ENCODE results near the gene CELF5. TPM values are rescaled to one million over a fixed set of nuclear protein-coding genes. Genes with fewer than 3 reads are reported as not detected.

Gene CELF5
- total RNA-seq, 4 donors from 2014 or later: 0.27 to 0.48 TPM; not detected in 2

DNA sequence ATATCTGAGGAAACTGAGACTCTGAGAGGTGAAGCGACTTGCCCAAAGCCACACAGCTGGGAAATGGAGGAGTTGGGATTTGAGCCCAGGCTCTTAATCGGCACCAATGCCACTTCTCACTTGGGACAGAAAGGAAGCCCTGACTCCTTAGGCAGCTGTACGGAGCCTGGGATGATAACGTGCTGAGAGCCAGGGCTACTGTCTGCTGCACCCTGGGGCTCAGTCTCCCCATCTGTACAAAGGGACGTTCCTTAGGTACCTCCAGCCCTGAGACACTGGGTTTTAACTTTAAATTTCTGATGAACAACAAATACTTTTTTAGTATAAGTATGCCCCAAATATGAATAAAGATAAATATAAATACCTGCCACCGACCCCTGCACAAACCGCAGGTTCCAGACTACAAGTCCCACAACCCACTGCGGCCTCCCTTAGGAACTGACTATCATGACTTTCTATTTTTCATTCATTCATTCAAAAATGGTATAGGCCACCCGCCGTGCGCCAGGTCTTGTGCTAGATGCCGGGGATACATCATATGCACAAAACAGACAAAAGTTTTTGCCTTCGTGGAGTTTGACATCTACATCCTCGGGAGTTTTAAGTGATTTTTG, 39.5 kb upstream of the CELF5 start:
- H3K4me3 ChIP-seq: peak overlapping the region in 3 of 4 donors; percentile 77 to 97 (median 96)
- H3K27ac ChIP-seq: peak overlapping the region; percentile 81 to 86 (median 83)
- no peaks in the 10 kb centered on the region for H3K36me3 ChIP-seq
- H3K4me1 ChIP-seq: peaks cover 24 to 43% (median 40%) of the 10 kb centered on the region in 4 donors
- in situ Hi-C loops (cut with MboI; ENCODE audit: low pct_ligation_motif_present in 1 of 4, low pct_unique_long_range_greater_than_20kb in 1 of 4, low sequenced_read_pairs in 3 of 4) (no loop called here), intact Hi-C loops (cut with DNase I; ENCODE audit: low total_unique reads) (no loop called here)
- no peaks in the 10 kb centered on the region for H3K27me3 ChIP-seq
- no peaks in the 10 kb centered on the region for H3K9me3 ChIP-seq
- TF ChIP-seq EP300 (IDR thresholded peaks at IDR 0.05; ENCODE audit: low read depth): no peak
- TF ChIP-seq POLR2A (IDR thresholded peaks at IDR 0.05): no peak
- TF ChIP-seq, protein P1, sequence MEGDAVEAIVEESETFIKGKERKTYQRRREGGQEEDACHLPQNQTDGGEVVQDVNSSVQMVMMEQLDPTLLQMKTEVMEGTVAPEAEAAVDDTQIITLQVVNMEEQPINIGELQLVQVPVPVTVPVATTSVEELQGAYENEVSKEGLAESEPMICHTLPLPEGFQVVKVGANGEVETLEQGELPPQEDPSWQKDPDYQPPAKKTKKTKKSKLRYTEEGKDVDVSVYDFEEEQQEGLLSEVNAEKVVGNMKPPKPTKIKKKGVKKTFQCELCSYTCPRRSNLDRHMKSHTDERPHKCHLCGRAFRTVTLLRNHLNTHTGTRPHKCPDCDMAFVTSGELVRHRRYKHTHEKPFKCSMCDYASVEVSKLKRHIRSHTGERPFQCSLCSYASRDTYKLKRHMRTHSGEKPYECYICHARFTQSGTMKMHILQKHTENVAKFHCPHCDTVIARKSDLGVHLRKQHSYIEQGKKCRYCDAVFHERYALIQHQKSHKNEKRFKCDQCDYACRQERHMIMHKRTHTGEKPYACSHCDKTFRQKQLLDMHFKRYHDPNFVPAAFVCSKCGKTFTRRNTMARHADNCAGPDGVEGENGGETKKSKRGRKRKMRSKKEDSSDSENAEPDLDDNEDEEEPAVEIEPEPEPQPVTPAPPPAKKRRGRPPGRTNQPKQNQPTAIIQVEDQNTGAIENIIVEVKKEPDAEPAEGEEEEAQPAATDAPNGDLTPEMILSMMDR (IDR thresholded peaks at IDR 0.05): no peak
- TF ChIP-seq POLR2AphosphoS5 (IDR thresholded peaks at IDR 0.05): no peak
- WGBS, 2 donors (ENCODE audit: low coverage in 1 of 2): 0 to 17% methylated on average over 9 to 14 of the region's 14 CpGs
- peak; percentile 73 for DNase-seq

DNA sequence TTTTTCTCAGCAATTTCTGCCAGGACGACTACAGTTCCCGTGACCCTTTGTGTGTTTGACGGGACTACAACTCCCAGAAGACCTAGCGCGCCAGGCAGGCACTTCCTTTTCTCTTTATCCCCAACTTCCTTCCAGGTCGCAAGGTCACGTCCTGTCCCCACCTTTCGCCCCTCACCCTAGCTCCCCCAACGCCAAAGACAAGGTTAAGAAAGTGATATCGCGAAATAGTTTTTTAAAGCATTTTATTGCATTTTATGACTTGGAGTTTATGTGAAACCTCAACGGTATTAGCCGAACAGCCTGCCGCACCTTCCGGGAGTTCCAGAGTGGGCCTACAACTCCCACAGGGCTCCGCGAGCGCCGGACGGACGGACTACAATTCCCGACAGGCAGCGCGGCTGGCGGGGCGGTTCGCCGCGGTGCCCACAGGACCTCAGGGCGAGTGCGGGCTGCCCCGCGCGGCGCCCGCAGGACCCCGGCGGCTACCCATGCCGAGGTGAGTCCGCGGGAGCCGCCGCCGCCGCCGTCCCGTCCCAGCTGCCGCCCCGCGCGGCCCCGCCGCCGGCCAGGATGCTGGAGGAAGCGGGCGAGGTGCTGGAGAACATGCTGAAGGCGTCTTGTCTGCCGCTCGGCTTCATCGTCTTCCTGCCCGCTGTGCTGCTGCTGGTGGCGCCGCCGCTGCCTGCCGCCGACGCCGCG, 38.9 kb upstream of the CELF5 start, which contains the start of gene NCLN:
TSS of gene NCLN (plus strand) at position 470 of the 699 bp plus-strand sequence. CDS start at position 571, 101 bp downstream.
- in situ Hi-C loops (cut with MboI; ENCODE audit: low pct_ligation_motif_present in 1 of 4, low pct_unique_long_range_greater_than_20kb in 1 of 4, low sequenced_read_pairs in 3 of 4) (no loop called here), intact Hi-C loops (cut with DNase I; ENCODE audit: low total_unique reads) (no loop called here)
- WGBS, 2 donors (ENCODE audit: low coverage in 1 of 2): 0% methylated on average over 11 to 68 of the region's 69 CpGs
- TF ChIP-seq POLR2A (IDR thresholded peaks at IDR 0.05) (no peak), EP300 (IDR thresholded peaks at IDR 0.05; ENCODE audit: low read depth) (no peak), POLR2AphosphoS5 (IDR thresholded peaks at IDR 0.05) (peak in 2 of 3 donors; percentile 30 to 46)
- Histone ChIP-seq H3K27me3 (no peaks in the 10 kb centered on the region), H3K4me1 (peaks cover 24 to 45% (median 43%) of the 10 kb centered on the region in 4 donors), H3K27ac (peak within 1 kb of the TSS; percentile 81 to 86 (median 83)), H3K36me3 (no peaks in the 10 kb centered on the region), H3K4me3 (peak within 1 kb of the TSS; percentile 77 to 98 (median 96)), H3K9me3 (no peaks in the 10 kb centered on the region)
- DNase-seq: peak; percentile 96

DNA sequence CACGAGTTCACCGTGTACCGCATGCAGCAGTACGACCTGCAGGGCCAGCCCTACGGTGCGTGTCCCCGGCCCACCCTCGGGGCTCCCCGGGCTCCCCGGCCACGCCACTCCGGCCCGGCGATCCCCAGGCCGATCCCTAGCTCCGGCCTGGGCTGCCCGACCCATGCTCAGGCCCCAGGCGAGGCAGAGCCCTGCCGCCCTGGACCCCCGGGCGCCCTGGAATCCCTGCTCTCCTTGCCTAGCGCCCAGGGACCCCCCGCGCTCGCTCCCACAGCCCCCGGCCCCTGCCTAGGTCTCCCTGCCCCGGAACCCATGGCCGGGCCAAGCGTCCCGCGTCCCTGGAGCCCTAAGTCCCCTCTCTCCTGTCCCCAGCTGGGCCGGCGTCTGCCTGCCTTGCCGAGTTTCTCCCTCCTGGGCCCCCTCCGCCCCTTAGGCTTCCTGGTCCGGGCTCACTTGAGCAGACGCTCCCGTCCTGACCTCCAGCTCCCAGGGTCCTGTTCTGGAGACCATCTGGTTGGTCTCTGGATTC, 38.2 kb upstream of the CELF5 start:
- H3K27ac ChIP-seq: peak overlapping the region; percentile 81 to 86 (median 83)
- no peaks in the 10 kb centered on the region for H3K36me3 ChIP-seq
- in situ Hi-C loops (cut with MboI; ENCODE audit: low pct_ligation_motif_present in 1 of 4, low pct_unique_long_range_greater_than_20kb in 1 of 4, low sequenced_read_pairs in 3 of 4): no loop called here
- H3K27me3 ChIP-seq: no peaks in the 10 kb centered on the region
- TF ChIP-seq POLR2AphosphoS5 (IDR thresholded peaks at IDR 0.05): no peak
- TF ChIP-seq, protein P1 (IDR thresholded peaks at IDR 0.05): no peak
- no peak for TF ChIP-seq POLR2A (IDR thresholded peaks at IDR 0.05)
- TF ChIP-seq EP300 (IDR thresholded peaks at IDR 0.05; ENCODE audit: low read depth): no peak
- H3K4me1 ChIP-seq: peaks cover 24 to 45% (median 43%) of the 10 kb centered on the region in 4 donors
- WGBS, 2 donors (ENCODE audit: low coverage in 1 of 2): 1% methylated on average over 28 of the region's 38 CpGs; no CpG with 5 or more reads in 1 of the 2 donors
- H3K9me3 ChIP-seq: no peaks in the 10 kb centered on the region
- no peak for DNase-seq
- intact Hi-C loops (cut with DNase I; ENCODE audit: low total_unique reads): no loop called here
- H3K4me3 ChIP-seq: peak overlapping the region; percentile 77 to 98 (median 96)

DNA sequence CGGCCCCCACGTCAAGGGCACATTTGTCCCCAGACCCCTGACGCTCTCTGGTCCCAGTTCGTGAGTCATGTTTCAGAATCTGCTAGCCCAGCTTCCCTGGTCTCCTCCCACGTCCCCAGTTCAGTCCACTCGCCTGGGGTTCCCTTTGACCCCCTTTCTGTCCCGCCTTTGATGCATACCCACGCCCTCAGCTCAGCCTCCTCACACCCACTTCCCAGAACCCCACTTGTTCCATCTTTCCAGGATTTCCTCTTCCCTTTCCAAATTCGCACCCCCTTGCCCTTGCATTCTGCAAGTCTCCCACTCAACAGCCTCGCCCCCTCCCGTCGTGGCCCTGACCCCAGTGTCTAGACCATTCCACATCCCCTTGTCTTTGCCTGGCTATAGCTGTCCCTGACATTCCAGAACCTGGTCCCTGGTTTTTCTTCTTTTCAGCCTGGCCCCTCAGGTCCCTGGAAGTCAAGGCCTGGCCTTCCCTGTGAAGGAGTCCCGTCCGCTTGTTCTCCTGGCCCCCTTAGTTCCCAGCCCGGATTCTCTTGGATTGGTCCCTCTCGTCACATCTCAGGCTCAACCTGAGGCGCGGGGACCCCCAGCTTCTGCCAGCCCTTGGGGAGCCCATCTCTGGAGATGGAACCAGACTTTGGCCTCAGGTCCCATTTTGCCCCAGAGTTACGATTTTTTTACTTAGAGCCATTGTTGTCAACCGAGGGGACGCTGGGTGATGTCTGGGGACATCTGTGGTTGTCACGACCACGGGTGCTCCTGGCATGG, 37.4 kb upstream of the CELF5 start:
- Histone ChIP-seq H3K4me3 (peak overlapping the region; percentile 77 to 98 (median 96)), H3K36me3 (no peaks in the 10 kb centered on the region), H3K9me3 (no peaks in the 10 kb centered on the region), H3K4me1 (peaks cover 24 to 45% (median 43%) of the 10 kb centered on the region in 4 donors), H3K27me3 (no peaks in the 10 kb centered on the region), H3K27ac (peak overlapping the region; percentile 81 to 86 (median 83))
- in situ Hi-C loops (cut with MboI; ENCODE audit: low pct_ligation_motif_present in 1 of 4, low pct_unique_long_range_greater_than_20kb in 1 of 4, low sequenced_read_pairs in 3 of 4): no loop called here
- intact Hi-C loops (cut with DNase I; ENCODE audit: low total_unique reads): no loop called here
- 49 to 57% methylated on average over 12 to 23 of the region's 23 CpGs for WGBS, 2 donors (ENCODE audit: low coverage in 1 of 2)
- DNase-seq: peak; percentile 27
- TF ChIP-seq, protein P1 (IDR thresholded peaks at IDR 0.05): no peak
- TF ChIP-seq EP300 (IDR thresholded peaks at IDR 0.05; ENCODE audit: low read depth) (no peak), POLR2AphosphoS5 (IDR thresholded peaks at IDR 0.05) (no peak), POLR2A (IDR thresholded peaks at IDR 0.05) (no peak)

Data from transverse colon (tissue), 4 donors.